HG02642 (cell line): ENCODE results near the gene PPIG.
"Not testable (repeated sequence)": the region's sequence is repeated elsewhere in the genome, so short reads cannot be mapped to it uniquely, and the experiment has no call there.

Source experiments
- ATAC-seq: cut with Tn5 transposase; IDR thresholded peaks from one replicate; pipeline ENCODE4 v1.9.1; 2021; ENCODE audit warnings: mild to moderate bottlenecking; ENCODE audit not compliant: unreplicated experiment, poor library complexity

The PPIG gene

DNA sequence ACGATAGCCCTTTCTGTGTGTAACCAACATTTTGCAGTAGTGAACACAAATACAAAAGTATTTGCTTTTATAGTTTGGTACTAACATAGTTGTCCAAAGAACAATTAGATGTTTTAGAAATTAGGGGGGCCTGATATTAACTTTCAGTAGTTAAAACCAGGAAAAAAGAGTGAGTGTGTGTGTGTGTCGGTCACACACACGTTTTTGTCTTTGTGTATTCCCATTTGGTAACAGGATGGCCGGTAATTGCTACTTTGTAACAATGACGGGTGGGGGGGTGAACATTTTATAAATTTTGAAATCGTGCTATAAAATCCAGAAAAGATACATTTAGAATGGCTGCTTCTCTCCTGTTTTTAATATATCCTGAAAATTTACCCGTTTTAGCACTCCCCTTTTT lies 1.5 kb downstream of the PPIG start:
- no peak for ATAC-seq

DNA sequence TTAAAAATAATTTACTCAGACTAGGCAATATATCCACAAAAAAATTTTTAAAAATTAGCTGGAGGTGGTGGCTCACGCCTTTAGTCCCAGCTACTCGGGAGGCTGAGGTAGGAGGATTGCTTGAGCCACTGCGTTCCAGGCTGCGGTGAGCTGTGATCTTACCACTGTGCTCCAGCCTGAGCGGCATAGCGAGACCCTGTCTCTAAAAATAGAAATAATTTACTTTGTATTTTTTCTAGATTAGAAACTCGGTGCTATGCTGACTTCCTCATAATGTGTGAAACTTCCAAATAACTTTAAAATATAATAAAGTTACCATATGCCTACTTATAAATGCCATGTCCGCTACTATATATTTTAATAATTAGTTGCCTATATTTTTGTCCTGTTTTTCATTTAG lies 6.7 kb downstream of the PPIG start:
- ATAC-seq, result no peak

GRCh38 chr2:169596546-169596945 lies 12.4 kb downstream of the PPIG start:
- ATAC-seq, result not testable (repeated sequence)

DNA sequence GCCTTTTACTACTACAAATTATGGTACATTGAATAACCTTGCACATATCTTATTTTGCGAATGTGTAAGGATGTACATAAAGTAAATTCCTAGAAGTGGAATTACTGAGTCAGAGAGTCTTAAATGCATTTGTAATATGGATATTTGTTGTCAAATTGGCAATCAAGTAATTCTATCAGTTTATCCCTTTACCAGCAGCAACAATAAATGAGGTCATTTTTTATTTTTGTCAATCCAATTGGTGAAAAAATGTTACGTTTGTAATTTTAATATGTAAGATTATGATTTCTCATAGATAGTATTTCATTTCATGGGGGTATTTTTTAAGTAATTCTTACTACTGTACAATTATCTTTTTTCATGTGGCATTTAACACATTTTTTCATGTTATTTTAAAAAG lies 14.8 kb downstream of the PPIG start:
- ATAC-seq, result no peak

DNA sequence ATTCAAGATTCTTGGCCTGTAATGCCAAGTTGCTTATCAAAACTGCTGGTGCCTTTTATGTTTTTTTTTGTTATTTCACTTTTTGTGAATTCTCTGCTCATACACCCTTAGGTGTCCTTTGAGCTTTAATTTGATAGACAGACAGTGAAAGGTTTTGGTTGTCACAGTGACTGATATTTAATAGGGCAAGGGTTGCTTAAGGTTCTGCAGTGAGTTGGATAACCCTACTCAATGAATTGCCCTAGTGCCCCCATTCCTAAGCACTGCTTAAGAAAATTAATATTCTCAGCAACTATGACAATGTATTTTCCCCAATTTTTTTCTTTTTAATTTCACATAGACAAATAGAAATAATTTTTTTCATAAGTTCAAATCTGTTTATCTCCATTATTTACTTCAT lies 15.4 kb downstream of the PPIG start:
- no peak for ATAC-seq

DNA sequence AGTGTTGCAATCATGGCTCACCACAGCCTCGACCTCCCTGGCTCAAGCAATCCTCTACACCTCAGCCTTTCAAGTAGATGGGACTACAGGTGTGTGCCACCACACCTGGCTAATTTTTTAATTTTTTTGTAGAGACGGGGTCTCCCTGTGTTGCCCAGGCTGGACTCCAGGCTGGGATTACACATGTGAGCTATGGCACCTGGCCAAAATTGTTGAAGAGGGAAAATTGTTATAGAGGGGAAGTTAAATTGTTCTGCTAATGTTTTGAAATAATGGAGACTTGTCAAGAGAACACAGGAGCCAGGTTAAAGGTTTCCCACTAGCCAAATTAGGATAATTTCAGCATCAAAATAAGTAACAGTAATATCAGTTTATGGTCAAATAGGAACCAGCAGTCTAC lies 25.1 kb downstream of the PPIG start:
- no peak for ATAC-seq

DNA sequence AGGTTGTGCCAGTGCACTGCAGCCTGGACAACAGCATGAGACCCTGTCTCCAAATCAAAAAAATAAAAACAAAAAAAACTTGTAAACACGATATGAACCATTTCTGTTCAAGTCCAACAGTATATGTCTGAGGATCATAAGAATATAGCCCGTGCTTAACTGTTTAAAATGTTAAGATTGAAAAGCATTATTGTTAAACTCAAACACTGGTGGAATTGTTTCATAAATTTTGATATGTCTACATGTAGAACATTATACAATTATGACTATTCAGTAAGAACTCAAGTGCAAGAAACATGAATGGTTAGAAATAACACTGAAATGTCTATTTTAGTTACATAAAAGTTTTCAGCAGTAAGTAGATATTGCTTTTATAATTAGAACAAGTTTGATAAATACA lies 29.7 kb downstream of the PPIG start:
- ATAC-seq, result no peak

- not testable (repeated sequence) for ATAC-seq
These were observed 31.8 kb downstream of the PPIG start for GRCh38 chr2:169615982-169616381.

DNA sequence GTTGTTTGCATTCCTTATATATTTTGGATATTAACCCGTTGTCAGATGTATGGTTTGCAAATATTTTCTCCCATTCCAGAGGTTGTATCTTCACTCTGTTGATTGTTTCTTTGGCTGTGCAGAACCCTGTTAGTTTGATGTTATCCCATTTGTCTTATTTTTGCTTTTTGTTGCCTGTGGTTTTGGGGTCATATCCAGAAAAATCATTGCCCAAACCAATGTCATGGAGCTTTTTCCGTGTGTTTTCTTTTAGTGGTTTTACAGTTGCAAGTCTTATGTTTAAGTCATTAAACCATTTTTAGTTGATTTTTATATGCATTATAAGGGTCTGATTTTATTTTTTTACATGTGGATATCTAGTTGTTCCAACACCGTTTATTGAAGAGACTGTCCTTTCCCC lies 35.8 kb downstream of the PPIG start:
- no peak for ATAC-seq

GRCh38 chr2:169620509-169620908 lies 36.4 kb downstream of the PPIG start:
- no peak for ATAC-seq

- no peak for ATAC-seq
These were observed 39.1 kb downstream of the PPIG start for GRCh38 chr2:169623235-169623634.

- ATAC-seq, result no peak
These were observed 41.6 kb downstream of the PPIG start for GRCh38 chr2:169625781-169626180.

DNA sequence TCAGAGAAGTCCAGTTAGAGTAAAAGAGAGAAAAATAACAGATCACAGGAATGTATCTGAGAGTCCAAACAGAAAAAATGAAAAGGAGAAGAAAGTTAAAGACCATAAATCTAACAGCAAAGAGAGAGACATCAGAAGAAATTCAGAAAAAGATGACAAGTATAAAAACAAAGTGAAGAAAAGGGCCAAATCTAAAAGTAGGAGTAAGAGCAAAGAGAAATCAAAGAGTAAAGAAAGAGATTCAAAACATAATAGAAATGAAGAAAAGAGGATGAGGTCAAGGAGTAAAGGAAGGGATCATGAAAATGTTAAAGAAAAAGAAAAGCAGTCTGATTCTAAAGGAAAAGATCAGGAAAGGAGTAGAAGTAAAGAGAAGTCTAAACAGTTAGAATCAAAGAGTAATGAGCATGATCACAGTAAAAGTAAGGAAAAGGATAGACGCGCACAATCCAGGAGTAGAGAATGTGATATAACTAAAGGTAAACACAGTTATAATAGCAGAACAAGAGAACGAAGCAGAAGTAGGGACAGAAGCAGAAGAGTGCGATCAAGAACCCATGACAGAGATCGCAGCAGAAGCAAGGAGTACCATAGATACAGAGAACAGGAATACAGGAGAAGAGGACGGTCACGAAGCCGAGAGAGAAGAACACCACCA lies 52.4 kb downstream of the PPIG start:
- ATAC-seq, result no peak

DNA sequence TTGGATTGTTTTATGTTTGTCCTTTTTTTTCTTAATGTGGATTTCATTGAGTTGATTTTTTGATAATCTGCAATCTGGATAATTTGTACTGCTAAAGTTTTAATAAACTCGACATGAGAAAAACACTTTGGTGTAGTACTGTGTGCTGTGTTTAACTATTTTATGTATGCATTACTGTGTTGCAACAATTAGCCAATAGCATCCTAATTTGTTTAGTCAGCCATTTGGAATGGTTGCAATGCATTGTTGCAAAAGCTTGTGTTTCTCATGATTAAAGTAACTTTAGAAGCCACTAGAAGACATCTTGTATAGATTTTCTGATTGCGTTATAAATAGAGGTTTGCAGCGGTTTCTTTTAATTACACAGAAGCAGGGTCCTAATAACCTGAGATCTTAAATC lies 53.5 kb downstream of the PPIG start:
- no peak for ATAC-seq

- ATAC-seq, result no peak
These were observed 56.0 kb downstream of the PPIG start for GRCh38 chr2:169640104-169640503.

DNA sequence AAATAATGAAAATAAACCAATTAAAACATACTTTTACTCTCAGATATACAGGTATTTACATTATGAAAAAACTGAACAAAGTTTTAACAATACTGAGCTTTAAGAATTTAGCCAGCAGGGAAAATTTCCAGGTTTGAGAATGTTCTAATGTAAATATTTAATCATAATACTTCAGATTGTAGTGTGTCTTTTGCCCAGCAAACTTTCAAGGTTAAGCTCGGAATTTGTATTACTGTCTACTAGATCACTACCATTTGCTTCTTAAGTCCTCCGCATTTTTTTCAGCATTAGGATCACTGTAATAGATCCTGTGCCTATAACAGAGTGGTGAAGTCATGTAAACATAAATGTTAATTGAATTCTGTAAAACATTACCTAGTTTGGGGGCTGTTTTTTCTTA lies 57.3 kb downstream of the PPIG start:
- ATAC-seq, result no peak

GRCh38 chr2:169644173-169644572 lies 60.0 kb downstream of the PPIG start:
- ATAC-seq, result no peak

DNA sequence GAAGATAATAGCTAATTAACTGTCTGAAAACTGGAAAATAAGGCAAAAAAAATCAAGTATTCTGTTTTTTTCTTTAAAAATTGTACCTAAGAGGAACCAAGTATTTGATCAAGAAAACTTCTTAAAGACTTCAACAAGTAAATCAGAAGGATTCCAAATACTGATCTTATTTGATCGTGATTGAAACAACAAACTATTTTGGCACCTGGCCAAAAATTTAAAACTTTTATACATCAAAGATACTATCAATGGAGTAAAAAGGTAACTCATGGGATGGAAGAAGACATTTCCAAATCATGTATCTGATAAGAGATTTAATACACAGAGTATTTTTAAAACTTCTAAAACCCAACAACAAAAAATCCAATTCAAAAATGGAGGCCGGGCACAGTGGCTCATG lies 63.3 kb downstream of the PPIG start:
- ATAC-seq, result no peak

GRCh38 chr2:169649278-169649677 lies 65.1 kb downstream of the PPIG start:
- ATAC-seq, result no peak

- ATAC-seq, result no peak
These were observed 69.5 kb downstream of the PPIG start for GRCh38 chr2:169653636-169654035.

GRCh38 chr2:169656164-169656563 lies 72.0 kb downstream of the PPIG start:
- no peak for ATAC-seq

GRCh38 chr2:169658877-169659276 lies 74.7 kb downstream of the PPIG start:
- ATAC-seq, result no peak

DNA sequence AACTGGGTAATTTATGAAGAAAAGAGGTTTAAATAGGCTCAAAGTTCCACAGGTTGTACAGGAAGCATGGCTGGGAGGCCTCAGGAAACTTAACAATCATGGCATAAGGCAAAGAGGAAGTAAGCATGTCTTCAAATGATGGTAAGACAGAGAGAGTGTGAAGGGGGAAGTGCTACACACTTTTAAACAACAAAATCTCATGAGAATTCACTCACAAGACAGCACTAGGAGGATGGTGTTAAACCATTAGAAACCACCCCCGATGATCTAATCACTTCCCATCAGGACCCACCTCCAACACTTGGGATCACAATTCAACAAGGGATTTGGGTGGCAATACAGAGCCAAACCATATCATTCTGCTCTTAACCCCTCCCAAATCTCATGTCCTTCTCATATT lies 75.2 kb downstream of the PPIG start:
- no peak for ATAC-seq
